LNCaP clone FGC (cell line): ENCODE data around the gene CASTOR2.
"Not testable (repeated sequence)": the region's sequence is repeated elsewhere in the genome, so short reads cannot be mapped to it uniquely, and the experiment has no call there.

Experiments used
- DNase-seq: peaks from one replicate; pipeline ENCODE4 v3.0.0-alpha.2; 2011; ENCODE audit warnings: low read depth
- H3K4me3 ChIP-seq: 2 replicates; pipeline ENCODE4 v1.5.1; 2011; ENCODE audit warnings: mild to moderate bottlenecking, low read depth, low read length, control low read depth
- CTCF ChIP-seq: IDR thresholded peaks from 2 replicates; pipeline ENCODE4 v1.5.1; 2012; ENCODE audit warnings: mild to moderate bottlenecking; ENCODE audit not compliant: control insufficient read depth, insufficient read depth; ENCODE audit errors: extremely low read depth

CASTOR2 gene

GRCh38 chr7:74988436-74988835 is 23.9 kb downstream of the CASTOR2 start:
- not testable (repeated sequence) for H3K4me3 ChIP-seq, DNase-seq

- H3K4me3 ChIP-seq, result no peak overlapping the region
- no peak for DNase-seq
- TF ChIP-seq CTCF, result no peak
Measured at GRCh38 chr7:74993121-74993520, 28.6 kb downstream of the CASTOR2 start.

GRCh38 chr7:74994869-74995543 is 30.5 kb downstream of the CASTOR2 start:
- not testable (repeated sequence) for DNase-seq

GRCh38 chr7:74996361-74996760 is 31.9 kb downstream of the CASTOR2 start:
- H3K4me3 ChIP-seq, DNase-seq: not testable (repeated sequence)

More at GRCh38 chr7:74994869-74995543, 30.5 kb downstream of the CASTOR2 start:
- not testable (repeated sequence) for H3K4me3 ChIP-seq

- not testable (repeated sequence) for DNase-seq, H3K4me3 ChIP-seq
Measured at GRCh38 chr7:74997811-74998210, 33.3 kb downstream of the CASTOR2 start.

- not testable (repeated sequence) for DNase-seq, H3K4me3 ChIP-seq
Measured at GRCh38 chr7:75001356-75001755, 36.9 kb downstream of the CASTOR2 start.

GRCh38 chr7:75010036-75010435 is 45.5 kb downstream of the CASTOR2 start:
- DNase-seq, result no peak
- no peak overlapping the region for H3K4me3 ChIP-seq
- TF ChIP-seq CTCF, result no peak

GRCh38 chr7:75017832-75018231 is 53.3 kb downstream of the CASTOR2 start:
- no peak for DNase-seq
- H3K4me3 ChIP-seq, result no peak overlapping the region
- TF ChIP-seq CTCF, result no peak

- no peak for TF ChIP-seq CTCF
- no peak overlapping the region for H3K4me3 ChIP-seq
- DNase-seq, result no peak
Measured at GRCh38 chr7:75018570-75019364, 54.3 kb downstream of the CASTOR2 start.

- TF ChIP-seq CTCF, result no peak
- H3K4me3 ChIP-seq, result no peak overlapping the region
- DNase-seq, result no peak
Measured at GRCh38 chr7:75019800-75020199, 55.3 kb downstream of the CASTOR2 start.
